GM21390 (cell line): ENCODE data around the gene MYO5A.
"Not testable (repeated sequence)": the region's sequence is repeated elsewhere in the genome, so short reads cannot be mapped to it uniquely, and the experiment has no call there.

ENCODE experiments used
- ATAC-seq: cut with Tn5 transposase; IDR thresholded peaks from one replicate; pipeline ENCODE4 v1.9.1; 2021; ENCODE audit not compliant: unreplicated experiment

Gene MYO5A

DNA sequence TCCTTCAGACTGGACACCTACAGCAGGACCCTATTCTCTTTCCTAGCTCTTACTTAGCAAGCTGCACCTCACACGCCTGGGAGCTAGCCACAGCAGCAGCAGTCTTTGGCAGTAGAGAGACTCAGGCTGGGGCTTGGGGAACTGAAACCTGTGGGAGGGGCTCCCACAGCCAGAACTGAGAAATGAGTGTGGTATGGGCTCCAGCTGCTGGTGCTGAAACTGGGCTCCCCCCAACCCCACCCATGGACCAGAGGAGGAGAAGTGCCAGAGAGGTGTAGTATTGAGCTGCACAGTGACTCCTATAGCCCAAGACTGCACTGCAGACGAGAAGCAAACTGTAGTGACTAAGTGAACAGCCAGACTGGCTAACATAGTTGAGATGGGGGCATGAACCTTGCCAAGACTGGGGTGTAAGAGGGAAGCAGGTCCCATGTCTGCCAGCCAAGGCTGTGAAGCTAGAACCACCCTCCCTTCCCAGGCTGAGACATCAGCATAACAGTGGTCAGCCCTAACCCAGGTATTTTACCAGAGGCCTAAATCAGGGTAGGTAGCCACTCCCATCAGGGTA is 62.5 kb downstream of the MYO5A start:
- ATAC-seq = peak; percentile 90

DNA sequence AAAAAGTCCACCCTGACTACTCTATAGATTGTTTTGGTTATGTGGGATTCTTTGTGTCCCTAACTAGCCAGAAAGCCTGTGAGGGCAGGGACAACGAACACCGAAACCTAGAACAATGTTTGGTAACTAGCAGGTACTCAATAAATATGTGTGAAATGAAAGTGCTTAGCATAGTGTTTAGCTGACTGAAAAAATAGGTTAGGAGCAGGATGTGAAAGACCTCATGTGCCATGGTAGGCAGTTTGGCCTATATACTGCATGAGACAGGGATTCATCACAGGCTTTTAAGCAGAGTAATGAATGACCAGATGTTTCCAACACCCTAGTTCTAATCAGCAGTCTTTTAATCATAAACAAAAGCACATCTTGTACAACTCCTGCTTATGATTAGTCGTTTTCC is 64.2 kb downstream of the MYO5A start:
- peak; percentile 65 for ATAC-seq

DNA sequence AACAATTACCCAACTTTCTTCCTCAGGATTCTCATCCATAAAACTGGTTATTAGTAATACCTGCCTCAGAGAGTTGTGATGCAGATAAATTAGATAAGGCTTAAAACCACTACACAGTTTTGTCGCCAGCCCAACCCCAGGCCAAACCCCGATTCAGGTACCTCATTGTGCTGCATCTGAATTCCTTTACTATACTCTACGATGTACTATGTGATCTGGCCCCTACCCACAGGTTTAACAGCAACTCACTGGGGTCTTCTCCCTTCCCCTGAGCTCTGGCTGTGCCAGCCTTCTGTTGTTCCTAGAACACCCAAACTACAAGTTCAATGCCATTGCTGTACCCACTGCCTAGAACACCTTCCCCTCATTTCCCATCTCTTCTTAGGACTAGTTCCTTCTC is 64.6 kb downstream of the MYO5A start:
- ATAC-seq = peak; percentile 2

DNA sequence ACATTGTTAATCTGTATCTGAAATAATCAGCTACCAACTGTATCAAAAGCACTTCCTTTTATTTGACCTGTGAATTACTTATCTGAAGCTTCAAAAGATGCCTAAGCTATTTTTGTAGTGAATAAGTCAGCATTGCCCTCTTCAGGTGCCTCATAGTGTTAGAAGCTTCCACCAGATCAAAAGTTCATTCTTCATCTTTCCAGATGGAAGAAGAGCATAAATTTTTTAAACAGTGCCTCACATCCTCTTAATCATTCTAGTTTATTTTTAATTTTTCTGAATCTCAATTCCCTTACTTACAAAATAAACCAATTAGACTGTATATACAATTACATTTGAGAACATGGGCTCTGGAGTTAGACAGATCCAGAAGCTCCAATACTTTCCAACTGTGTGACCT is 65.0 kb downstream of the MYO5A start:
- no peak for ATAC-seq

DNA sequence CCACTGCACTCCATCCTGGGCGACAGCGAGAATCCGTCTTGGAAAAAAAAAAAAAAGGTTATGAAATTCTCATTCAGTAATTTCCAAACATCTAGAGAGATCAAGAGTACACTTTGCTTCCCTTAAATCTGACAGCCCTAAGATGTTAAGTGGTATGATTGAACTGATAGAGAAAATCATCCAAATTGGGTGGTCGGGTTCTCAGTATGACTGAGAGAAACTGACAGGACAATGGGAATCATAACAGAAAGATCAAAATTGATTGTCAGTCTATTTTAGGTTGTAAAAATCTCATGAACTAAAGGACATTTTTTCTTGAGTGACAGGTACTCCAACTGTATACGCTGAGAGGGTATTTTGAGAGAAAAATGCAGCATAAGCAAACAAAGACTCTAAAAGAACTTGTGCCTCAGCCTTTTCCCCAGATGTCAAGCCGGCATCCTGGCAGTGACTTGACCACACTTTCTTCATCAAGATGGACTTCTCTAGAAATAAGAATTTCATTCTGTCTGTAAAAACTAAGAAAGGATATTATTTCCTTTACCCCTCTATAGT is 65.8 kb downstream of the MYO5A start:
- no peak for ATAC-seq

DNA sequence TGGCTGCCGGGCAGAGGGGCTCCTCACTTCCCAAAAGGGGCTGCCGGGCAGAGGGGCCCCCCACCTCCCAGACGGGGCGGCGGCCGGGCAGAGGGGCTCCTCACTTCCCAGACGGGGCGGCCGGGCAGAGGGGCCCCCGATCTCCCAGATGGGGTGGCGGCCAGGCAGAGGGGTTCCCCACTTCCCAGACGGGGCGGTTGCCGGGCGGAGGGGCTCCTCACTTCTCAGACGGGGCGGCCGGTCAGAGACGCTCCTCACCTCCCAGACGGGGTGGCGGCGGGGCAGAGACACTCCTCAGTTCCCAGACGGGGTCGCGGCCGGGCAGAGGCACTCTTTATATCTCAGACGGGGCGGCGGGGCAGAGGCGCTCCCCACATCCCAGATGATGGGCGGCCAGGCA is 69.0 kb downstream of the MYO5A start:
- ATAC-seq = not testable (repeated sequence)

DNA sequence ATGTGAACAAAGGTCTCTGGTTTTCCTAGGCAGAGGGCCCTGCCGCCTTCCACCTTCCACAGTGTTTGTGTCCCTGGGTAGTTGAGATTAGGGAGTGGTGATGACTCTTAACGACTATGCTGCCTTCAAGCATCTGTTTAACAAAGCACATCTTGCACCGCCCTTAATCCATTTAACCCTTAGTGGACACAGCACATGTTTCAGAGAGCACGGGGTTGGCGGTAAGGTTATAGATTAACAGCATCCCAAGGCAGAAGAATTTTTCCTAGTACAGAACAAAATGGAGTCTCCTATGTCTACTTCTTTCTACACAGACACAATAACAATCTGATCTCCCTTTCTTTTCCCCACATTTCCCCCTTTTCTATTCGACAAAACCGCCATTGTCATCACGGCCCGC is 69.4 kb downstream of the MYO5A start:
- ATAC-seq = not testable (repeated sequence)

DNA sequence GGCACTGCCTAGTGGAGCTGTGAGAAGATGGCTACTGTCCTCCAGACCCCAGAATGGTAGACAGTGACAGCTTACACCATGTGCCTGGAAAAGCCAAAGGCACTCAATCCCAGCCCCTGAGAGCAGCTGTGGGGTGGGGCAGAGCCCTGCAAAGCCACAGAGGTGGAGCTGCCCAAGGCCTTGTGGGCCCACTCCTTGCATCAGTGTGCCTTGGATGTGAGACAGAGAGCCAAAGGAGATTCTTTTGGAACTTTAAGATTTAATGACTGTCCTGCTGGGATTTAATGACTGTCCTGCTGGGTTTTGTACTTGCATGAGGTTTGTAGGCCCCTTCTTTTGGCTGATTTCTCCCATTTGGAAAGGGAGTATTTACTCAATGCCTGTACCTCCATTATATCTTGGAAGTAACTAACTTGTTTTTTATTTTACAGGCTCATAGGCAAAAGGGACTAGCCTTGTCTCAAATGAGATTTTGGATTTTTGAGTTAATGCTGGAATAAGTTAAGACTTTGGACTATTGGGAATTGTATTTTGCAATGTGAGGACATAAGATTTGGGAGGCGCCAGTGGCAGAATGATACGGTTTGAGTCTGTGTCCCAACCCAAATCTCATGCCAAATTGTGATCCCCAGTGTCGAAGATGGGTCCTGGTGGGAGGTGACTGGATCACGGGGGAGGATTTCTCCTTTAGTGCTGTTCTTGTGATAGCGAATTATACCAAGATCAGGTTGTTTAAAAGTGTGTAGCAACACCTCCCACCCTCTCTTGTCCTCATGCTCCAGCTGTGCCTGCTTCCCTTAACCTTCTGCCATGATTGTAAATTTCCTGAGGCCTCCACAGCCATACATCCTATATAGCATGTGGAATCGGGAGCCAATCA is 80.4 kb downstream of the MYO5A start:
- no peak for ATAC-seq

DNA sequence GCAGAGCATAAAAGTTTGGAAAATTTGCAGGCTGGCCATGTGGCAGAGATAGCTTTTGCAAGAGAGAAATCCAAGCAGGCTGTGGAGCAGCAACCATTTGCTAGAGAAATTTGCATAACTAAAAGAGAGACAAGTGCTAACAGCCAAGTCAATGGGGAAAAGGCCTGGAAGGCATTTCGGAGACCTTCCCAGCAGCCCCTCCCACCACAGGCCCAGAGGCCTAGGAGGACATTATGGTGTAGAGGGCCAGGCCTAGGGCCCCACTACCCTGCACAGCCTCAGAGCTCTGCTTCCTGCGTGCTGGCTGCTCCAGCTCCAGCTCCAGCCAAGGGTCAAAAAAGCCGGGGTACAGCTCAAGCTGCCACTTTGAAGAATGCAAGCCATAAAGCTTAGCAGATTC is 82.7 kb downstream of the MYO5A start:
- no peak for ATAC-seq

DNA sequence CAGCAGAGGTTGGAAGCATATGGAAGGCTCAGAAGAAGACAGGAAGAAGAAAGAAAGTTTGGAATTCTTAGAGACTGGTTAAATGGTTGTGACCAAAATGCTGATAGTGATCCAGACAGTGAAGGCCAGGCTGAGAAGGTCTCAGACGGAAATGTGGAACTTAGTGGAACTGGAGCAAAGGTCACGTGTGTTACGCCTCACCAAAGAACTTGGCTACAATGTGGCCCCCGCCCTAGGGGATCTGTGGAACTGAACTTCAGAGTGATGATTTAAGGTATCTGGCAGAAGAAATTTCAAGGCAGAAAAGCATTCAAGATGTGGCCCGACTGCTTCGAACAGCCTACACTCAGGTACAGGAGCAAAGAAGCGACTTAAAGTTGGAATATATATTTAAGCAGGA is 83.1 kb downstream of the MYO5A start:
- no peak for ATAC-seq

DNA sequence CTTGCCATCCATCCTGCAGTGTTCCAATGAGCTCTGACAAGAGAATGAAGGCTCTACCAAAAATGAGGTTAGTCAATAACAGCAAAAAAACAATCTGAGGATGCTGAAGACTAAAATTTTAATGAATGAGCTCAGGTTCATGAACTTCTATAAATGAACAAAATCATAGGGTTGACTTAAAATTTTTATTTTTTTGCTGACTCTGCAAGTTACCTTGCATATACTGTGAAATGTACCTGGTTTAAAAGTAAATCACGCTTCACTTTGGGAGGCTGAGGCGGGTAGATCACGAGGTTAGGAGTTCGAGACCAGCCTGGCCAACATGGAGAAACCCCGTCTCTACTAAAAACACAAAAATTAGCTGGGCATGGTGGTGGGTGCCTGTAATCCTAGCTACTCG is 85.5 kb downstream of the MYO5A start:
- ATAC-seq = not testable (repeated sequence)

DNA sequence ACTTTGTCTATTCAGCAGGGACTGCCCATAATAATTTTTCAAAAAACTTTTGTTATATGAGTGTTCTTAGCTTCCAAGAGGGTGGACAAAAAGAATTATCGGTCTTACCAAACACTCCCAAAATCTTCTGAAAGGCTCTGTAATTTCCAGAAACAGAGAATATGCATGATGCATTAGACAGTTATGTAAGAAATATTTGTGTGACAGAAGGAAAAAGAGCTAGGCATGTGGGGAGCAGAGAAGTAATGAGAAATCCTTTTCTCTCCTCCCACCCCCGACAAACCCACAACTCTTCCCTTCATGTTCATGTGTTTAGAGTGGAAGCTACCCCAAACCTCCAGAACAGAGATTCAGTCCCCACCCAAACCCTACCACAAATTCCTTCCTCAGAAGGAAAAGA is 86.8 kb downstream of the MYO5A start:
- ATAC-seq = no peak

DNA sequence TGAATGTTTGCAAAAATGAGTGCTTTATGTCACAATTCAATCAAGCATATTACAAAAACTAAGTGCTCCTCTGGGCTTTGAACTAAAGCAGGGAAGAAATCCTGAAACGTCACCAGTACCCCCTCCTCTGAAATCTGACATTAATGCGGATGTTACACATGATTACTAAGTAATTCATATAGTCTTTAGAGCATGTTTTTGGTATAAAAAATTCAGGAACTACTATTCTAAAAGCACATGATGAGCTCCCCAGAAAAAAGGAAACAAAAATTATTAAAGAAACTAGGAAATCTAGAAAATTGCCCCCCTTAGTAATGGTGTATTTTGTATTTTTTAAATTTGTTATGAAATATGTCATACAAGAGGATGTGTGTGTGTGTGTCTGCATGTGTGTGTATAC is 87.7 kb downstream of the MYO5A start:
- ATAC-seq = no peak

DNA sequence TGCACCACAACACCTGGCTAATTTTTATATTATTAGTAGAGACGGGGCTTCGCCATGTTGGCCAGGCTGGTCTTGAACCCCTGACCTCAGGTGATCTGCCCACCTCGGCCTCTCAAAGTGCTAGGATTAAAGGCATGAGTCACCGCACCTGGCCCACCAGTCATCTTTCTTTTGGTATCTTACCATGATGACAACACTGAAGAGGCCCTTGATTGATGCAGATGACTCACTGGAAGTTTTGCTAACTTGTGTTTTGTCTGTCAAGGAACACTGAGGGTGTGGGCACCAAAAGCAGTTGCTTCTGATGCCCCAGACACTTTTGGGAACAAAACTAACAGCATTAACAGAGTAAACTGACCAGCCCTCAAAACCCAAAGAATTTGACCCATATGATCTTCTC is 88.3 kb downstream of the MYO5A start:
- ATAC-seq = no peak

DNA sequence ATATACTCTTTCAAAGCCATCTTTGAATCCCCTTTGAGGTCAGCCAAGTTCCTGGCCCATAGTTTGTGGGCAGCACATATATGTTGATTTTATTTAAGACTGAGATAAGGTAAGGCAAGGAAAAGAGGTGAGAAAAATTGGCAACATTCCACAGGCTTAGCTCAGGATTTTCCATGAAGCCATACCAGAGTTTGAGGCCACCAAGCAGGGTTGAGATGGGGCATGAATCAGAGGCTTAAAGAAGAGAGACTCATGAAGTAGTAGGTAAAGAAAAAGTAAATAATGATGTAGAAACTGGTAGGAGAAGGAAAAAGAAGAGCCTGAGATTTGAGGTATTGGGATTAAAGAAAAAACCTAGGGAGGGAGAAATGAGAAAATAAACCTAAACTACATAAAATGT is 89.2 kb downstream of the MYO5A start:
- no peak for ATAC-seq

DNA sequence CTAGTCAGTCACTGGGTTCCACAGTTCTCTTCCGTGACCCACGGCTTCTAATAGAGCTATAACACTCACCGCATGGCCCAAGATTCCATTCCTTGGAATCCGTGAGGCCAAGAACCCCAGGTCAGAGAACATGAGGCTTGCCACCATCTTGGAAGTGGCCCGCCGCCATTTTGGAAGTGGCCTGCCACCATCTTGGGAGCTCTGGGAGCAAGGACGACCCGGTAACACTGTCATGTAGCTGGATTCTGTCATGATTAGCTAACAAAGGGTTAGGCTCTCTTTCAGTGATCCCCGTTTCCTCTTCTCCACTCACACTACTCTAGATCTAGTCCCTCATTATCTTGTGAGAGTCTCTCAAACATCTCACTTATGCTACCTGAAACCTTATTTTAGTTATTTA is 89.6 kb downstream of the MYO5A start:
- not testable (repeated sequence) for ATAC-seq

DNA sequence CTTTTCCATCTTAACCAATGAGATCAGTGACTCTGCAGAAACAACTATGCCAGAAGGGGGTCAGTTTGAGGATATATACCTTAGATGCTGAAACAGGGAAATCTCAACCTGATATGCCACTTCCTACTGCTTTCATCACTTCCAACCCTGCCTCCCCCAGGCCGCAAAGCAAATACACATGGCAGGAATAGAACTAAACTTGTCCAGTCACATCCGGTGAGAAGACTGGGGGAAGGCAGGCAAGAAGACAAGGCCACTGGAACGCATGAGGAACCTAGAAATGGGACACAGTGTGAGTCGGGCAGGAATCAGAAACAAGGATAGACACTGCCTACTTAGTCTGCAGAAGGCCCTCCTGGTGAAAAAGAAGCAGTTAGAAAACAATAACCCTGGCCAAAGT is 90.6 kb downstream of the MYO5A start:
- ATAC-seq = no peak

DNA sequence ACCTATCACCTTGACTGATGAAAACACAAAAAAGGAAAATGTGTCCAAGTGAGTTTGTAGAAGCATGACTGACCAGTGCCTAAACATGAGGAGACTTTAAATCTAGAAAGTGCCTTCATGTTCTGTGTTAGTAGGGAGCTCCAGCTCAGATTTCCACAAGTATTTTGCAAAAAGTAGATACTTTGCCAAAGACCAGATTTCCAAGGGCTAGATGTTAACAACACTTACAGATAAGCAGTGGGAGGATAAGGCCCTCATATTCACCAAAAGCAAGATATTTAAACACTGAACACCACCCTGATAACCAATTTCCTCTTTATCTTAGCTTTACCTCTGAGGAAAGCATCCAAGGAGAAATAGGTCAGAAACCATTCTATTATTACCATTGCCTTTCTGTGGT is 91.0 kb downstream of the MYO5A start:
- no peak for ATAC-seq

DNA sequence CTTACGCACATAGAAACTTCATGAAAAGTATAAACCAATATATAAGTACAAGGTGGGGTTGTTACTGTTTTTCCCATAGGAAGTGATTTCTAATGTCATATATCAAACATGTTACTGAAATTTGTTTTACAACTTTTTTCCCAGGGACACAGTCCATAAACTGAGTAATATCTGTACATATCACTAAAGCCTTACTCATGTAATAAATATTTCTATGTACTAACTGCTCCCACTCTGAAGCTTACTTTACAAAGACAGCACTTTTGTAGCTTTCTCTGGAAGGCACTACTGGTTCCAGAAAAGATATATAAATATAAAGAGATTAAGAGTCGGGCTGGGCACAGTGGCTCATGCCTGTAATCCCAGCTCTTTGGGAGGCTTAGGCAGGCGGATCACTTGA is 91.7 kb downstream of the MYO5A start:
- ATAC-seq = no peak

DNA sequence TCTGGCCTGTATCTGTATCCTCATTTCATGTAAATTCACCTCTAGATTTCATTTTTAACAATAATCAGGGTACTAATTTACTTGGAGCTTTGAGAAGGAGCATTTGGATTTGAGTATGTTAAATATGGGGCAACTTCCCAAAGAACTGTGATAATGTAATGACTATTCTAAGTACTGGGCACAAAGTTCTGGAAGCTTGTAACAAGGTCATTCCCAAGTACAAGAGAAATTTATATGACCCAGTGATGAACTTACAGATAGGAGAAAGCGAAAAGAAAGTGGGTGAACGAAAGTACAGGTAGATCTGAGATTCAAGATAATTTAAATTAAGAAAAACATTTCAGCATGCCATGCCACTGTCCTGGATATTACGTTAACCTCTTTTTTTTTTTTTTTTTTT is 93.8 kb downstream of the MYO5A start:
- ATAC-seq = no peak

DNA sequence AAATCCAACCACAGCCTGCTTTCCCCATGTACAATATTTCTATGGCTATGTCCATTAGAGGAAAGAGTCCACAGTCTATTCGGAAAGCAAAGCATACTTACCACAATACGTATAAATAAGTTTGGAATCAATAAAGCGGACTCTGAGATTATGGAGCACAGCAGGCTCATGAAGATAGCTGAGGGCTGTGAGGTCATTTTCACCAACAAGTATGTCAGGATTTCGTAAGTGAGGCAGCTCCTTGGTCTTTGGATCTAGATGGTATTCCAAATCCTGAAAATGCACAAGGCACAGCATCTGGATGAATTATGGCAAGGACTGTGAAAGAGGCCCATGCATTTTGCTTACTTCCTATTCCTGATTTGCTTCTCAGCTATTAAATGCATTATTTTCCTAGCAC is 100.4 kb downstream of the MYO5A start:
- no peak for ATAC-seq

DNA sequence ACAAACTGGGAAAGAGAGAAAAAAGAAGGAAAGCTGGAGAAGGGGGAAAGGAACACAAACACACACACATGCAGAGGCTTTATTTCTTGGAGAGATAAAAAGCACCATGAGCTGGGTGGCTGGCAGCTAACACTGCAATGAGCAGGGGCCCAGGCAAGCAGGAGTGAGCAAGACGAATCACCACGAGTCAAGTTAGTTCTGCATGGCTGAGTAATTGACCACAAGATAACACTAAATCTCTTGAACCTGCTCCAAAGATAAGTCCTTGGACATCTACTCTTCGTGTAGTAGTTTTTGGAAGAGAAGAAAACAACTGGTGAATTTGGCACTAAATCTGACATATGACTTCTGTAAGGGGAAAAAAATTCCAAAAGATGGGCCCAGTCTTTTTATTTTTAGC is 100.9 kb downstream of the MYO5A start:
- no peak for ATAC-seq
